HG03378 (cell line): ENCODE measurements around the gene OR10T2.
"Not testable (repeated sequence)": the region's sequence is repeated elsewhere in the genome, so short reads cannot be mapped to it uniquely, and the experiment has no call there.

ENCODE experiments used
- ATAC-seq: cut with Tn5 transposase; IDR thresholded peaks from one replicate; pipeline ENCODE4 v1.9.1; 2021; ENCODE audit warnings: mild to moderate bottlenecking, moderate library complexity; ENCODE audit not compliant: unreplicated experiment

OR10T2 gene

DNA sequence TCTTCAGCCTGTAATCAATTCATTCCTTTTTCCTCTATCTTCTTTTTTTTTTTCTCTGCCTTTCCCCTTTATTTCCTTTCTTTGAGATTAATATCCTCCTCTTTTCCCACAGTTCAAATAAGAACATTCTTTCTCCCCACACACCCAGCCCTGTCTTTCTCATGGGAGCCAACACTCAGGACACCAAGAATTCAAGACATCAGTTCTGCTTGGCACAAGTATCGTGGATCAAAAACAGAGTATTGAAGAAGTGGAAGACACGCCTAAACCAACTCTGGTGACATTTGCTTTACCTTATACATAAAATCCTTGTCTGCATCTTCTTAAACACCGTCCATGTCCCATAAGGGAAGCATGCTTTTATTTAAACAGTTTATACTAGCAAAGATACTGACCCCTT is 42.6 kb downstream of the OR10T2 start:
- ATAC-seq: no peak

DNA sequence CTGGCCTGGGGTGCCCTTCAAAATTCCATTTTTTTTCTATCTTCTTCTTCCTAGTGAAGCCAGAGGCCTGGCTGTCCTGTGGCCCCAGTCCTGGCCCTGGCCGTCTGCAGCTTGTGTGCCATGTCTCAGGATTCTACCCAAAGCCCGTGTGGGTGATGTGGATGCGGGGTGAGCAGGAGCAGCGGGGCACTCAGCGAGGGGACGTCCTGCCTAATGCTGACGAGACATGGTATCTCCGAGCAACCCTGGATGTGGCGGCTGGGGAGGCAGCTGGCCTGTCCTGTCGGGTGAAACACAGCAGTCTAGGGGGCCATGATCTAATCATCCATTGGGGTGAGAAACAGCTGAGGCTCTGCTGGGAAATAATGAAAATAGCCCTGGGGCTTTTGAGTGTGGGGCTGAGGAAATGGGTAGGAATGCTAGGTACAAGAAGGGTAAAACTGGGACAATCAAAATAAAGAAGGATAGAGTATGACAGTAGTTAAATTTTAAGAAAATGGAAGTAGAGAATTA is 43.4 kb downstream of the OR10T2 start:
- no peak for ATAC-seq

DNA sequence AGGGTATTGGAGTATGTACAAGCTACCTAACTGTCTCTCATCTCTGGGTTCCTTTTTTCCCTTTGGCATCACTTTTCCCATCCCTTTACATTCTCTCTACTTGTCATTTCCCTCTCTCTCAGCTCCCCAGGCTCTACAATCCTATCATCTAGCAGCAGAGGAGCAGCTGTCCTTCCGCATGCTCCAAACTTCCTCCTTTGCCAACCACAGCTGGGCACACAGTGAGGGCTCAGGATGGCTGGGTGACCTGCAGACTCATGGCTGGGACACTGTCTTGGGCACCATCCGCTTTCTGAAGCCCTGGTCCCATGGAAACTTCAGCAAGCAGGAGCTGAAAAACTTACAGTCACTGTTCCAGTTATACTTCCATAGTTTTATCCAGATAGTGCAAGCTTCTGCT is 45.0 kb downstream of the OR10T2 start:
- ATAC-seq: no peak

DNA sequence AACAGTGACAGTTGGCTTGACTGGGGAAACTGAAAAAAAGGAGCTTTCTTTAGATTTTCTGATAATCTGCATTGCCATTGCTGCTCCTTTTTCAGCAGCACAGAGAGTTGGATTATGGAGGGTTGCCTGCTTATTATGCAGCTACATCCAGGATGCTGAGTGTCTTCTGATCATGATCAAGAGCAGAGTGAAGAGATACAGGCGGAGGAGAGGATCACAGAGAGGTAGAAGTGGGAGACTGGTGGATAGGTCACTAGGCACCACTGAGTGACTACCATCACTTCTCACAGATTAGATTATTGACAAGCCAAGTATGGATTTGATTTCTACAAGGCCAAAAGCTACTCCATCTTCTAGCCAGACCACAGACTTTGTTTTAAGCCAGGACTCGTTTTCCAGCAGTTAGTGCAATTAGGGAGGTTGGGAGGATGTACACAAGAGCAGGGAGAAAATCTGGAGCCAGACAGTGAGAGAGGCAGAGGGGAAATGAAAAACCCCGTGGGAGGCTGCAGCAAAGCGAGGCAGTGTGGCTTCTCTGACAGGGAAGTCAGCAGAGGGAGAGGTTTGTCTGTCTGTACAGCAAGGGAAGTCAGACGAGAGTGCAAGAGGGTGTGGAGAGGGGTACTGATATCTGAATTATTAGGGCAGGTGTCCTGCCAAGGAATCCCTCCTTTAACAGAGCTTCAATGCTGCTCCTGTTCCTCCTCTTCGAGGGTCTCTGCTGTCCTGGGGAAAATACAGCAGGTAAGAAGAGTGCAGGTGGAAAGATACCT is 45.8 kb downstream of the OR10T2 start, which contains the start of gene CD1E:
CD1E (plus strand) TSS at position 592 of the 773 bp plus-strand sequence; CDS start at position 687, 95 bp downstream.
- ATAC-seq: no peak

DNA sequence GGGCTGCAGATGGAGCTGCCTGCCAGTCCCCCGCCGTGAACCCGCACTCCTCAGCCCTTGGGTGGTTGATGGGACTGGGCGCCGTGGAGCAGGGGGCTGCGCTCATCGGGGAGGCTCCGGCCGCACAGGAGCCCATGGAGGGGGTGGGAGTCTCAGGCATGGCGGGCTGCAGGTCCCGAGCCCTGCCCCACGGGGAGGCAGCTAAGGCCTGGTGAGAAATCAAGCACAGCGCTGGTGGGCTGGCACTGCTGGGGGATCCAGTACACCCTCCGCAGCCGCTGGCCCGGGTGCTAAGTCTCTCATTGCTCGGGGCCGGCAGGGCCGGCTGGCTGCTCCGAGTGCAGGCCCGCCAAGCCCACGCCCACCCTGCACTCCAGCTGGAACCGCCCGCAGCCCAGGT is 50.3 kb downstream of the OR10T2 start:
- not testable (repeated sequence) for ATAC-seq
